ENCODE measurements around the gene DGKI.
"Not testable (repeated sequence)": the region's sequence is repeated elsewhere in the genome, so short reads cannot be mapped to it uniquely, and the experiment has no call there.

The DGKI gene

DNA sequence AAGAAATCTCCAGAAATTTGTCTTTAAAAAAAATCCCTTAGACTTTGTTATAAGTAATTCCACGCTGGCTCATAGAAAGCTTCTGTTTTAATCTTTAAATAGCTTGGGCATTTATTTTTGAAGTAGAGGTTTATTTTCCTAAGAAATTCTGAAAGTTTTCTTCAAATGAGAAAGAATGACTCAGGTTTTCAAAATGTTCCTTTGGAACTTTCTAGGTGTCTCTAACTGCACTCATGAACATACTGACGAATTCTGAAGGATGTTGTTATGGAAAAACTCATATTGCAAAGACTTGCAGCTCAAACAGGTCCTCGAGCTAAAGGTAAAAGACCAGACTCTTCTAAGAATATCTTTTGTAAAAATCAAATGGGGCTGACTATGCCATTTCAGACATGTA is 10.7 kb downstream of the DGKI start:
- DNase-seq (ENCODE audit: low read depth, low spot score) = no peak

DNA sequence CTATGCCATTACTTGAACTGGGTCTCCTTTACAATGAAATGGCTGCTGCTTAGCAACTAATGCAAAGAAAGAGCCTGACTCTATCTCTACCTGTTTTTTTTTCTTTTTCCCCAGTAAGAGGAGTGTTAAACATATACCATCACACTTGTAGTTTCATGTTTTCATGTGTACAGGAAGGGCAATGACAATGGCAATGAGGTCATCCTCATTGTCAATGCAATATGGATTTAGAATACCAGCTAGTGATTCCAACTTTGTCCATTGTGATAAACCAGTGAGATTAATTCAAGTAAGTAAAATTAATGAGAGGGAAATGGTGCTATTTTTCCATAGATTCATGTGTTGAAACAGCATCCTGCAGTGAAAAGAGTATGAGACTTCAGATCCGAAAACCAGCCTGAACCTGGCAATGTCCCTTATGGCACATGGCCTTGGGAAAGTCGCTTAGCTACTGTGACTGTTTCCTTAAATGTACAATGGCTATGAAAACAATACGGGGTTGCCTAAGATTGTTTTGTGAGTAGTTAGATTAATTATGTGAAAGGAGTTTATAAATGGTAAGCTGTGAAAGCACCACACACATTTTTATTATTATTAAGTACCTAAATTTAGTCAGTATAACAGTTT is 11.2 kb downstream of the DGKI start:
- DNase-seq (ENCODE audit: low read depth, low spot score) = no peak

DNA sequence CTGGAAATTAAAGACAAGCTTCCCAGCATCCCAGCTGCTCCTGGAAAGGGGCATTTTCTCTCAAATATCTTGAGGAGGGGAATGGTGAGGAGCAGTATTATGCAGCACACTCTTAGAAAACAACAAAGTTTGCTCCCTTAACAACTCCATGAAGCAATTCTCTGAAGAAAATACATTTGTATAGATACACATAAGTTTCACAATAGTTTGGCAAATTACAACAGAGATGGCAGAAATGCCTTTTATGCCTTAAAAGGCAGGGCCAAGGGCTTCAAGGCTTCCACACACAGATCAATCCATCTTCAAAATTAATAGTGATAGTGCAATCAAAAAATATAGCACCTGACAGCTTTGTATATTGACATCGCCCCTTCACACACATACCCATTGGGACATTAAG is 12.2 kb downstream of the DGKI start:
- DNase-seq (ENCODE audit: low read depth, low spot score) = no peak

DNA sequence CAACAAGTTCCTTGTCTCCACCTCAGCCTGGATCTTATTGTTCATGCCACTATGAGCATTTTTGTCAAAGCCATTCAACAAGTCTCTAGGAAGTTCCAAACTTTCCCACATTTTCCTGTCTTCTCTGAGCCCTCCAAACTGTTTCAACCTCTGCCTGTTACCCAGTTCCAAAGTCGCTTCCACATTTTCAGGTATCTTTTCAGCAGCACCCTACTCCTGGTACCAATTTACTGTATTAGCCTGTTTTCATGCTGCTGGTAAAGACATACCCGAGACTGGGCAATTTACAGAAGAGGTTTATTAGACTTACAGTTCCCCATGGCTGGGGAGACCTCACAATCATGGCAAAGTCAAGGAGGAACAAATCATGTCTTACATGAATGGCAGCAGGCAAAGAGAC is 13.8 kb downstream of the DGKI start:
- not testable (repeated sequence) for DNase-seq (ENCODE audit: low read depth, low spot score)

DNA sequence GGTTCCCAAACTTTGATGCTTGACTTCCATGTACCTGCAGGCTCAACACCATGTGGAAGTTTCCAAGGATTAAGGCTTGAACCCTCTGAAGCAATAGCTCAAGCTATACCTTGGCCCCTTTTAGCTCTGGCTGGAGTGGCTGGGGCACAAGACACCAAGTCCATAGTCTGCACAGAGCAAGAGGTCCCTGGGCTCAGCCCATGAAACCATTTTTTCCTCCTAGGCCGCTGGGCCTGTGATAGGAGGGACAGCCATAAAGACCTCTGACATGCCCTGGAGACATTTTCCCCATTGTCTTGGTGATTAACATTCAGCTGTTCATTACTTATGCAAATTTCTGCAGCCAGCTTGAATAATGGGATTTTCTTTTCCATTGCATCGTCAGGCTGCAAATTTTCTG is 14.4 kb downstream of the DGKI start:
- DNase-seq (ENCODE audit: low read depth, low spot score) = no peak

DNA sequence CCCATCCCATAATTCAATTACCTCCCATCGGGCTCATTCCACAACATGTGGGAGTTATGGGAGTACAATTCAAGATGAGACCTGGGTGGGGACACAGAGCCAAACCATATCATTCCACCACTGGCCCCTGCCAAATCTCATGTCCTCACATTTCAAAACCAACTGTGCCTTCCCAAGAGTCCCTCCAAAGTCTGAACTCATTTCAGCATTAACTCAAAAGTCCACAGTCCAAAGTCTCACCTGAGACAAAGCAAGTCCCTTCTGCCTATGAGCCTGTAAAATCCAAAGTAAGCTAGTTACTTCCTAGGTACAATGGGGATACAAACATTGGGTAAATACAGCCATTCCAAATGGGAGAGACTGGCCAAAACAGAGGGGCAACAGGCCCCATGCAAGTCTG is 15.2 kb downstream of the DGKI start:
- DNase-seq (ENCODE audit: low read depth, low spot score) = not testable (repeated sequence)

DNA sequence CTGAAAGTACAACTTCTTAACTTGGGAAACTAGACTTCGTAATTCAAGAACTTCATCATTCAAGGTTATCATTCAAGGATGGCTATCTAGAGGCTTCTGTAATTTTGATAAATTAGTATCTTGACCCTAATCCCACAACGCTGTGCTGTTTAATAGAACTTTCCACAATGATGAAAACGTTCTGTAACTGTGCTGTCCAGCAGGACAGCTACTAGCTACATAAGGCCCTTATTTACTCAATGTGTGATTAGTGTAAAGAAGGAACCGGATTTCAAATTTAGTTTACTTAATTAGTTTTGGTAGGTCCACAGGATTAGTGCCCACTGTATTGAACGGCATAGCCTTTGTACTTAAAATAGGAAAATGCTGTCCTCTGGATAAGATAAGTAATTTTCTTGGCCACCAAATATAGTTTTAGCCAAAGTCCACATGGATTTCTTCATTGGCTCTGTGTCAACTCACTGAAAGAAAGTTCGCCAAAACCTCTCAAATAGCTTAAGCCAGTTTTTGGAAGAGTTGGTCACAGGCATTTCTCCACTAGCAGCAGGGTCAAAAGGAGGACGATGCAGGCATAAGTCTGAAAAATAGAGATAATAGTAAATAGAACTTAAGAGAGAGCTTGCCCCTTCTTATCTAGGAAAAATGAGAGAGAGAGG is 17.3 kb downstream of the DGKI start:
- DNase-seq (ENCODE audit: low read depth, low spot score) = no peak

DNA sequence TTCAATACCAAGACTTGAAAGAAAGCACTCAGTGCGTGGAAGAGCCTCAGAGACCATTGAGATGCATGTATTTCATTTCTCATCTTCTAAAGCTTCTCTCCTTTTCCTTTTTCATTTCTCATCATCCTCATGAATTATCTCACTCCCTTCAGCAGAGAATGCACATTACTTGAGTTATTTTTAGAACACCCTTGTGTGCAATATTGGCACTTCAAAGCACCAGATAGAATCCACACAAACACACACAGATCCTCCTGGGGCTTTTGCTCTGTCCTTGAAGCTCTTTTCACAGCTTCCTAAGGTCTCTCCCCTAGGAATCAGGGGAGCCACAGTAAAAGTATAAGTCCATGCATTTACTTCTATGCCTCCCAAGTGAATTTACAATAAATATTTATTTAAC is 18.3 kb downstream of the DGKI start:
- no peak for DNase-seq (ENCODE audit: low read depth, low spot score)

DNA sequence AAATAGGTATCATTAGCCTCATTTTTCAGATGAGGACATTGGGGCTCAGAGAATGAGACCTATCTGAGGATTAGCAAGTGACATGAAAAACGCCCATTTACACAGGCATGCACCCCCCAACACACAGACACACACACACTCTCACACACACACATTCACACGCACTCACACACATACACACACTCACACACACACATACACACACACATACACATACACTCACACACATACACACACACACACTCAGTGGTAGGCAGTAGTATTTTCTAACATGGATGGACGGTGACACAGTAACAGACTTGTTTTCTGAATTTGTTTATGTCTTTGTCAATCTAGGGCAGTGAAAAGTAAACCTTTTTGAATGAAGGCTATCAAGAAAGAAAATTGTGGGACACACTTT is 21.3 kb downstream of the DGKI start:
- no peak for DNase-seq (ENCODE audit: low read depth, low spot score)

DNA sequence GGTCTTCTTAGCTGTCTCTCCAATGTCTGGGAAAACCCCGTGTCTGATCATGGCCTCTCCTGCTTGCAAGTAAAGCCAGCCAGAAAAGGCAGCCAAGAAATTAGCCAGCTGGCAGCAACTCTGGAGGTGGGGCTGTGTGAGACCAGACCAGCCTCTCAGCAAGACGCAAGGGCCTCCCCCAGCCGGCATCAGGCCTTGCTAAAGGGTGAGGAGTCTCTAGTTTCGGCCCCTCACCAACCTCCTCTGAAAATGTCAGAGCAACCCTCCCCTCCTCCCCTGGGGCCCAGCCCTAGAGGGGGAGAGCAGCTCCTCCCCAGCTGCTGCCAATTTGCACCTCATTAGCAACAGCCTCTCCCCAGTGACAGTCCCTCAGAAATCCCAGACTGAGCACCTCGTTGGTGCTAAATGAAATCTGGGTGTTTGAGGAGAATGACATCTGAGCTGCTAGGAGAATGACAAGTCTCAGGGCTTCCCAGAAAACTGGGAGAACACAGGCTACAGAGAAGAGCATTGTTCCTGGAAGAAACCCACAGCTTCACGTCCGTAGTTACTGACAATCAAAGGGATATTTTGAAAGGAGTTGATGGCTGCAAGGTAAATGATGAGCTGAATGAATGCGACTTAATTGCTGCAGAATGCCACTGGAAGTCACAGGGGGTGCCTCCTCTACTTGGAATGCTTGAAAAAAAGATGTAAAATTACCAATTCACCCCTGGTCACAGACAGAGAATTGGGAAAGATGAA is 25.9 kb downstream of the DGKI start:
- DNase-seq (ENCODE audit: low read depth, low spot score) = peak; percentile 92

DNA sequence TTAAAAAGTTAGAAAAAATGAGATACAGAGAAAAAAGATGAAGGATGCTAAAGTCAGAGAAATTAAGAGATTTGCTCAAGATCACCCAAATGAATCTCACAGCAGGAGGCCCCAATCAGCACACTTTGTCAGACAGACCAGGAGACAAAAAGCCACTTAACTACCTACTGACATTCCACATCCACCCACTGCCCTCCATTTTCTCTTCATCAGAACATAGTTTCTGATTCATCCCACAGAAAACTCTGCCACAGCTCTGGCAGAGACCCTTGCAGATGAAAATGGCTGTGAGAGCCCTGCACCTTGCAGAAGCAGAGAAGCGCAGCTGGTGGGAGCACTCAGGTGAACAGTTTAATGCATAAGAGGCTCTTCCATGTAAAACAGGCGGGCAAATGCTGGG is 26.6 kb downstream of the DGKI start:
- DNase-seq (ENCODE audit: low read depth, low spot score) = no peak

DNA sequence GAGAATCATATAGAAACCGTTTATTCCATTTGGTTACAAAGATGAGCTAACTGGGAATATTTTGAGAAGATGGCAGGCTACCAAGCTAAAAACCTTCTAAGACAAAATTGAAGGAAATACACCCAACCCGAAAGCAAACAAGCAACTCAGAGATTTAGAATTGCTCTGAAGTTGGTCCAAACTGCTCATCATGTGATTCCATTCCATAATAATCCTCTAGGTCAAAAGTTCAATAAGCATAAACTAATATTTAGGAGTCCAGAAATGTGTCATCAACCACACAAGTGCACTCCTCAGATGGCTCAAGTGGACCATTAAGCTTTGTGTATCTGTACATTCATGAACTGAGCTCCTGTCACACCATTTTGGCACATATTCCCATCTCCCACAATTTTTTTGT is 28.7 kb downstream of the DGKI start:
- DNase-seq (ENCODE audit: low read depth, low spot score) = no peak

DNA sequence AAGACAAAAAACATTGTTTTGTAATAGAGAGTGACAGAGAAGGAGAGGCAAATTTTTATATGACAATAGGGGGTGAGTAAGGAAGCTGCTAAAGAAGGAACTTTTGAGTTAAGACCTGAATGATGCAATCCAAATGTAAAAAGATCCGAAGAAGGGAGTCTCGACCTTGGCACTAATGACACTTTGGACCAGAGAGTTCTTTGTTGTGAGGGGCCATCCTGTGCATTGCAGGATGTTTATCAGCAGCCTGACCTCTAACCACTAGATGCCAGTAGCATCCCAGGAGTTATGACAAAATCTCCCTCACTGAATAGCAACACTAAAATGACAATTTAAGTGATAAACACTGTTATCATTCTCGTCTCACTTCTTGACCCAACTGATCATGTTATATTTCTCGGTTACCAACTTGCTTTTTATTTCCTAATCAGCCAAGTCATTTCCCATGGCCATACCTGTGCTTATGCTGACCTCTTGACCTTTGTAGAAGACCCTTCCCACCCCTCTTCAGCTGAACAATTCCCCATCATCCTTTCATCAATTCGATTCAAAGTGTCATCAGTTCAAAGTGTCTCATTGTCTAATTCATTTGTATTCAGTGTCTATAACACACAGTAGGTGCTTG is 30.0 kb downstream of the DGKI start:
- no peak for DNase-seq (ENCODE audit: low read depth, low spot score)

DNA sequence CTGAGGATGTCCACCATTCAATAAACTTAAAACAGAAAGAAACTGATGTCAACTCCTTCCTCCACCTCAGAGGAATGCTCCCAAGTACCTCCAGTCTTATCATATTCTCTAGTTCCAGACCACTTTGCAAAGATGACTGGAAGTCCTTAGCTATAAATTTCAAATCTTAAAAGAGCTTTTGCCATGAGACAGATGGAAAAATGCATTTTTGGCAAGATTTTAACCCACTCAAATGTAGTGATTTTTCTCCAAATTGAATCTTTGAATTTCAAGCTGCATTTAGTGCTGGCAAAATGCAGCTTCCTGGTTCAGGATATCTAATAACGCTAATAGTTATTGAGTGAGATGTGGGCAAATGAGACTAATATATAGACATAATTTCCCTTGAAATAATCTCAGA is 33.2 kb downstream of the DGKI start:
- no peak for DNase-seq (ENCODE audit: low read depth, low spot score)

DNA sequence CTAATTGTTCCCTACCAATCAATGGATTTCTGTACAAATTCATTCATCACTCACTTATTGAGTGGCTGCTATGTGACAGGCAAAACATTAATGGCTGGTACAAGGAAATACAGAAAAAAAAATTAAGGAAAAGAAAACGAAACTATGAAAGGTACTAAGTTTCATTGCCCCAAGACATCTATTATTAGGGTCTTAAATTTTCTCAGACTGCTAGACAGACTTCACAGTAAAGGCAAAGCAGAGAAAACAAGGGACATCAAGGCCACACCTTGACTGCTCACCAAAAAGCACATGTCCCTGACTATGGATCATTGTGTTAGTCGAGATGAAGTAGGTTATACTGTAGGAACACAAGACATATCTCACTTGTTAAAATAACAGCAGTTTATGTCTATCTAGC is 36.5 kb downstream of the DGKI start:
- DNase-seq (ENCODE audit: low read depth, low spot score) = no peak

DNA sequence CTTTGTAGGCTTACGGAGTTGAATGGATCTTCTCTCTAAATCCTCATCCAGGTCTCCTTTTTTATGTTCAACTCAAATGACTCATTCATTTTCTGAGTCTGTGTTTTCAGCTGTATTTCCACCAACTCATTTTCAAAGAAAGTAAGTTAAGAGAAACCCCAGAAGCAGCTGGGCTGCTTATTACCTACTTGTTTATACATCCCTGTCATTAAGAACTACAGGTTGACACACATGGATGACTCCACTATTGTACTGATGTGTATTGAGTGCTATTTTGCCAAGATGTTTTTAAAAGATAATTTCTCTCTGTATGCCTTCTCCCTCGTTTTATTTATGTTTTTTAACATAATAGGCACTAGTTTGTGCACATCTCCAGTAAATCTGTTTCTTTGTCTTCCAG is 41.9 kb downstream of the DGKI start:
- no peak for DNase-seq (ENCODE audit: low read depth, low spot score)

DNA sequence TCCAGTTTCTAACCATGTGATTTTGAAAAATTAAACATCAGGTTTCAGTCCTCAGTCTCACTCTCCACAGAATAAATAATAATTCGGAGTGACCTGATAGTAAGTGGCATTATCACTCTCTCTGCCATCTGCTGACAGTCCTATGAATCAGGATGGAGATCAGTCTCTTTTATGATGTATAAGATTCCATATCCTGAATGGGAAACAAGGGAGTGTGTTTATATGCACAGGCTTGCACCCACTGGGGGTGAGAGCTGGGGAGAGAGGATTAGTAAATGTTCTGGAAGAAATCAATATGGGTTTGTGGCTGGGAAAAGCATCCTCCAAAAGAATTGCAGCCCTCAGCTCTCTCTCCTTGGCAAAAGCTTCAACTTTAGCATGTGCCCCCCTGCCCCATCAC is 45.3 kb downstream of the DGKI start:
- DNase-seq (ENCODE audit: low read depth, low spot score) = no peak

DNA sequence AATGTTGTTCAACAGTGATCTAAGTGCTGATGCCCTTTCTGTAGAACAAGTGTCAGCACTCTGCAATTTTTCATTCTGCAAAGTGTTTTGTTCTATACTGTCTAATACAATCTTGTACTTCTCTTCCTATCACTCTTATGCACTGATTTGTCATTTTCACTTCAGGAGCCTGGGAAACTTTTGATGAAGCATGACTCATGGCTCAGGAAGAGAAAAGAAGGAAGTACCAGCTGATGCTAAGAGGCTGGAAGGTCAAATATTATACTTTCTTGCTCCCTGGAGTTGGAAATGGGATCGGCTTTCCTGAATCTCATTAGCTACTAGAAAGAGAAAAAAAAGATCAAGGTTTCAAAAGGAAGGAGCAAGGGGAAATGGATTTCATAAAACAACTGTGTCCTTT is 45.8 kb downstream of the DGKI start:
- no peak for DNase-seq (ENCODE audit: low read depth, low spot score)

DNA sequence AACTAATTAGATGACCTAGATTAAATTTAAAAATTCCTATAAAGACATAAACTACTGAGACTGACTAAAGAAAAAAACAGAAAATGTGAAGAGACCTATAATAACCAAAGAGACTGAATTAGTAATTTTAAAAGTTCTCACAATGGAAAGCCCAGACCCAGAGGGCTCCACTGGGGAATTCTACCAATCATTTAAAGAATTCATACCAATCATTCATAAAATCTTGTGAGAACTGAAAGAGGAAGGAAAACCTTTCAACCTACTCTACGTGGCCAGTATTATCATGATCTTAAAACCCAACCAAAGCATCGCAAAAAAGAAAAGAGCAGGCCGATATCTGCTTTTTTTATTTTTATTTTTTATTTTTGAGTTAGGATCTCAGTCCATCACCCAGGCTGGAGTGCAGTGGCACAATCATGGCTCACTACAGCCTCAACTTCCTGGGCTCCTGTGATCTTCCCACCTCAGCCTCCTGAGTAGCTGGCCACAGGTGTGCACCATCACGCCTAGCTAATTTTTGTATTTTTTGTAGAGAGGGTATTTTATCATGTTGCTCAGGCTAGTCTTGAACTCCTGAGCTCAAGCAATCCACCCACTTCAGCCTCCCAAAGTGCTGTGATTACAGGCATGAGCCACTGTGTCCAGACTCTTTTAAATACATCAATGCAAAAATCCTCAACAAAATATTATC is 48.6 kb downstream of the DGKI start:
- no peak for DNase-seq (ENCODE audit: low read depth, low spot score)

DNA sequence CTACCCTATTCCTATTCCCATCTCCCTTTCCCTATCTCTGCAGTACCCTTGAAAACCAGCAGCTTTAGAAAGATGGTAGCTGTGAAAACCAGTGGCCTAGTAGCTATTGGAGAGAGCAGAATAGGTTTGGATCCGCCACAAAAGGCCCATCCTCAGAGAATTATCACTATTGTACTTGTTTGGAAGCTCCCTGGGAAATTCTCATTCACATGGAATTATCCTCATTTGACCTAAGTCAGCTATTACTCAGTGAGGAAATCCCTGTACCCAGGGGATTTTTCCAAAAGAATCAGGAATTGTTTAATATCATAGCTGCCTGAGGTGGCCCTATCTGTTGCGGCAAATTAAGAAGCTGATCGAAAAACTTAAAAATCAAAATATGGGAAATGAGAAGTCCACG is 51.6 kb downstream of the DGKI start:
- DNase-seq (ENCODE audit: low read depth, low spot score) = no peak

DNA sequence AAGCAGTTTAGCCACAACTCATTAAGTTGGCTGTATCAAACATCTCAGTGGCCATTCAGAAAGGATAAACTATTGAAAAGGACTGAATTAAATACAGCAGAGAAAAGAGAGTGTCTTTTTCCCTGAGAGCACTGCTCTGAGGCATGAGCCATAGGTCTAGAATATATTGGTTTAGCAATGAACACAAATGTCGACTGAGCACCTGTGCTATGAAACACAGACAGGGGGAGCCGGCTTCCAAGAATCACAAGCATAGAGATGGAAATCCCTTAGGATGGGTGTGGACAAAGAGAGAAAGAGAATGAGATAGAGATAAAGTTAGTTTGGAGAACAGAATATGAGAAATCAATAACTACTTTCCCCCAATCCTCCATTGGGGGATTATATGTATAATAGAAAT is 54.8 kb downstream of the DGKI start:
- DNase-seq (ENCODE audit: low read depth, low spot score) = no peak

DNA sequence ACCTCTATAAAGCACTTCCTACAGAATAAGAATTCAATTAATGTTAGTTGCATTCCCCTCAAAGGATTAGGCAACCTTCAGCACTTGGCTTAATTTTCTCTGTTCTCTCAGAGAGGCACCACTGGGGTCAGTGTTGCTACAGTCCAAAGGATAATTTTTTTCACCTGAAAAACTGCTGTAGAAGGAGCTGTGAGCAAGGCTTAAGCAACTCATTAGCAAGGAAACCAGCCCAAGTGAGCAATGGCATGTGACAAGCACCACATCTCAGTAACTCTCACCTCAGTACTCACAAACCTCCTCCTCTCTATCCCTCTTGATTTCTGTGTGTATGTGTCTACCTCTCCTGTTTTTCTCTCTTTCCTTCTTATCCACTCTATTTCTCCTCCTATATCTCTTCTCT is 55.9 kb downstream of the DGKI start:
- no peak for DNase-seq (ENCODE audit: low read depth, low spot score)

Measured in ELF-1 (cell line).